Heart left ventricle (tissue), 16 donors: ENCODE data around the gene CDK18. TPM values are rescaled to one million over a fixed set of nuclear protein-coding genes. Genes with fewer than 3 reads are reported as not detected.

Experiments used
- ATAC-seq, 4 donors: fragments of 200-7000 bp; cut with Tn5 transposase; one replicate each; pipeline ENCODE4 v1.9.1; 2020 to 2022; ENCODE audit warnings: moderate library complexity in 4 of 4, mild to moderate bottlenecking in 3 of 4, moderate number of reproducible peaks in 1 of 4
- DNase-seq, 5 donors: peaks; one replicate each; pipeline ENCODE4 v3.0.0-alpha.2; 2020
- H3K27ac ChIP-seq, 12 donors: fragments of 200-600 bp; sonication (generic) in 4 of 12; one replicate each; pipeline versions ENCODE4 v1.5.0 to v1.8.0; 2016 to 2022; ENCODE audit warnings: mild to moderate bottlenecking in 2 of 12
- H3K27me3 ChIP-seq, 9 donors: fragments of 200-600 bp; sonication (generic) in 2 of 9; one replicate each; pipeline versions ENCODE4 v1.5.1 to v1.8.0; 2016 to 2022; ENCODE audit warnings: mild to moderate bottlenecking in 3 of 9
- H3K36me3 ChIP-seq, 9 donors: fragments of 200-600 bp; sonication (generic) in 2 of 9; one replicate each; pipeline versions ENCODE4 v1.5.0 to v1.8.0; 2018 to 2022; ENCODE audit warnings: mild to moderate bottlenecking in 2 of 9
- H3K4me1 ChIP-seq, 12 donors: fragments of 200-600 bp; sonication (generic) in 4 of 12; one replicate each; pipeline versions ENCODE4 v1.5.0 to v1.8.0; 2016 to 2022; ENCODE audit warnings: mild to moderate bottlenecking in 3 of 12
- H3K4me3 ChIP-seq, 12 donors: fragments of 200-600 bp; sonication (generic) in 4 of 12; one replicate each; pipeline versions ENCODE4 v1.5.0 to v1.8.0; 2017 to 2022; ENCODE audit warnings: mild to moderate bottlenecking in 9 of 12, moderate library complexity in 4 of 12
- H3K9me3 ChIP-seq, 12 donors: fragments of 200-600 bp; sonication (generic) in 4 of 12; one replicate each; pipeline versions ENCODE4 v1.5.0 to v1.8.0; 2016 to 2022; ENCODE audit warnings: mild to moderate bottlenecking in 1 of 12
- CTCF ChIP-seq, 12 donors: fragments of 200-600 bp; sonication (generic) in 4 of 12; IDR thresholded peaks; one replicate each; pipeline versions ENCODE4 v1.5.0 to v1.8.0; 2018 to 2022; ENCODE audit warnings: antibody characterized with exemption in 12 of 12, mild to moderate bottlenecking in 5 of 12
- POLR2A ChIP-seq, 2 donors: fragments of 450-650 bp; IDR thresholded peaks; one replicate each; pipeline ENCODE4 v1.6.1; 2017; ENCODE audit warnings: antibody characterized with exemption in 2 of 2, mild to moderate bottlenecking in 2 of 2, moderate library complexity in 2 of 2
- WGBS, 4 donors: extraction: QIAGEN DNeasy Blood & Tissue Kit in 2 of 4; methylation state at CpG; one replicate each; pipeline versions ENCODE4 v1.1.5 to v1.1.7; 2013 to 2018; 5-methylcytosine and 5-hydroxymethylcytosine counted together
- intact Hi-C, 10 donors: fragments of 100-400 bp; cut with DNase I; formaldehyde crosslinking; loops; one replicate each; pipeline versions ENCODE4 v1.11.1 to v1.14.2; 2022
- polyA plus RNA-seq, 2 donors: library from polyadenylated mRNA; stranded (reverse); fragments of 200-250 nt; gene quantifications; one replicate each; pipeline ENCODE4 v1.2.3, GENCODE V29; 2013
- total RNA-seq, 9 donors: library from RNA; depleted of rRNA in 2 of 9; stranded (reverse); fragments of >200 nt in 2 of 9; fragmentation: NEBNext Ultra II Directional in 3 of 9; extraction: Animal tissue kit (Norgen Biotek cat#: 25700) in 3 of 9; gene quantifications; one replicate each; pipeline versions ENCODE4 v1.1.0 to v1.2.4, GENCODE V29; 2016 to 2023
- donor health status: ischemic (EF 13 %, LVEDD 7.1; RV severe dilation, severe dysfunction).
- donor health status: healthy with polysubstance abuse.
- donor health status: DM: no; HTN: yes; CAD: no.
- donor health status: DM: no; HTN: no; CAD: no.
- donor health status: ischemic (EF 25% LVEDD 6.9; RV normal size, moderate dysfunction).
- donor health status: ischemic (EF 25% LVEDD 5.7; RV mildly dilated, moderate dysfunction).
- donor health status: healthy.
- donor health status: DM: yes; HTN: yes; CAD: no.
- donor health status: ischemic (EF 35%, LVEDD 5.7; RV mildly dilated, moderate dysfunction).
- donor health status: nonischemic (EF 11% LVEDD 7.7; RV severe dilation, severe dysfunction).
- donor health status: DM: yes; HTN: yes; CAD: no.
- donor health status: PGD.
- donor health status: ischemic (EF 29% LVEDD 5.4; RV normal size, mild dysfunction).
- donor health status: nonischemic (EF 23%, LVEDD 6.1; RV moderate dilation, normal function).

CDK18 gene
- total and polyA plus RNA-seq, 11 donors: 62.5 to 198 (median 141) TPM

GRCh38 chr1:205484985-205485967 lies 19.2 kb upstream of the CDK18 start:
- DNase-seq (peak; percentile 42 to 73 (median 59)), ATAC-seq (peak; percentile 63 to 76 (median 73))
- Histone ChIP-seq H3K36me3 (no peaks in the 10 kb centered on the region), H3K4me3 (no peak overlapping the region), H3K27ac (no peak overlapping the region), H3K9me3 (no peaks in the 10 kb centered on the region), H3K27me3 (peaks cover 0 to 33% (median 13%) of the 10 kb centered on the region in 9 donors), H3K4me1 (peaks cover 0 to 5% (median 0%) of the 10 kb centered on the region in 12 donors)
- 29 to 45% (median 36%) methylated on average over 9 to 13 of the region's 13 CpGs for WGBS, 4 donors
- intact Hi-C loops: loop anchor here (1.0 to 10.0 kb wide), 12 partner anchors 48 to 210 kb away; partner anchors contain the start of genes ELK4 (in 2 of the 10) and KLHDC8A (in 2 of the 10)
- TF ChIP-seq CTCF (IDR thresholded peaks at IDR 0.05) (peak; percentile 93 to 99 (median 97)), POLR2A (IDR thresholded peaks at IDR 0.05) (no peak)

DNA sequence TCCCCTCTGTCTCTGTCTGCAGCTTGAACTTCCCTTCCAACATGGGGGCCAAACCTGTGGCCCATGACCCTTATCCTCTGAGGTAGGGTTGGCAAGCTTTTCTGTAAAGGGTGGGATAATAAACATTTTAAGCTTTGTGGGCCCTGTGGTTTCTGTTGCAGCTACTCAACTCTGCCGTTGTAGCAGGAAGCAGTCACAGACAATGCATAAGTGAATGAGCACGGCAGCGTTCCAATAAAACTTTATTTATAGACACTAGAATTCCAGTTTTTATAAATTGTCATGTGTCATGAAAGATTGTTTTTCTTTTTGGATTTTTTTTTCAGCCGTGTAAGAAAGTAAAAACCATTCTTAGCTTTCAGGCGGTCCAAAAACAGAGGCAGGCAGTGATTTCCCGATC lies 18.2 kb upstream of the CDK18 start:
- Histone ChIP-seq H3K9me3 (no peaks in the 10 kb centered on the region), H3K27ac (no peak overlapping the region), H3K36me3 (no peaks in the 10 kb centered on the region), H3K27me3 (peaks cover 0 to 25% (median 9%) of the 10 kb centered on the region in 9 donors), H3K4me1 (peaks cover 0 to 5% (median 0%) of the 10 kb centered on the region in 12 donors), H3K4me3 (no peak overlapping the region)
- intact Hi-C loops: loop anchor here in 7 of 10 donors (2.0 to 10.0 kb wide), 9 partner anchors 49 to 211 kb away; partner anchors contain the start of genes ELK4 (in 2 of the 7) and KLHDC8A (in 1 of the 7)
- 85 to 92% (median 90%) methylated on average over 6 of the region's 6 CpGs for WGBS, 4 donors
- no peak for TF ChIP-seq CTCF (IDR thresholded peaks at IDR 0.05)
- no peak for TF ChIP-seq POLR2A (IDR thresholded peaks at IDR 0.05)
- ATAC-seq (no peak), DNase-seq (no peak)

- peaks cover 0 to 12% (median 0%) of the 10 kb centered on the region in 9 donors for H3K27me3 ChIP-seq
- H3K4me1 ChIP-seq: peaks cover 8 to 21% (median 16%) of the 10 kb centered on the region in 12 donors
- TF ChIP-seq CTCF (IDR thresholded peaks at IDR 0.05): peak; percentile 81 to 93 (median 86)
- no peak for TF ChIP-seq POLR2A (IDR thresholded peaks at IDR 0.05)
- WGBS, 4 donors: 37 to 40% (median 39%) methylated on average over 9 of the region's 9 CpGs
- DNase-seq (peak in 4 of 5 donors; percentile 51 to 70 (median 62)), ATAC-seq (peak; percentile 56 to 82 (median 74))
- no peak overlapping the region for H3K4me3 ChIP-seq
- H3K9me3 ChIP-seq: no peaks in the 10 kb centered on the region
- H3K27ac ChIP-seq: no peak overlapping the region
- no peaks in the 10 kb centered on the region for H3K36me3 ChIP-seq
- intact Hi-C loops: loop anchor here (1.0 to 10.0 kb wide), 11 partner anchors 36 to 213 kb away; partner anchors contain the start of genes ELK4 (in 2 of the 10) and KLHDC8A (in 1 of the 10)
These were observed 16.3 kb upstream of the CDK18 start for GRCh38 chr1:205488074-205488723.
